Measurements from ENCODE around the gene GATA2.
A peak's percentile ranks its signal among the peaks of the same experiment; 100 is the strongest.

GATA2 gene

DNA sequence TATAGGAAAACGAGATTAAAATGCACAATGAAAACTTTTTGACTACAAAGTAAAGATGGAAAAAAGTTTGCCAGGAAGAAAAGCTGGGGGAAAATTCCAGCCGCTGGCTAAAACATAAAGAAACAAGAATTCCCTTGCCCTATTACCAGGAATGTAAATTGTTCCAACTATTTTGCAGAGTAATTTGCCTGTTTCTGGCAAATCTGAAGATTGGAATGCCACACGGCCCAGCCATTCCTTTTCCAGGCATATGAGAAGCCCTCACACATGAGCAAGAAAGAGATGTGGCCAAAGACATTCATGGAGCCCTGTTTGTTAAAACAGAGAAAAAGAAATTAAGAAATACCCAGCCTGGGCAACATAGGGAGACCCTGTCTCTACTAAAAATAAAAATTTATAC is 8.4 kb upstream of the GATA2 start:
- no peak for DNase-seq

- no peak for DNase-seq
These were observed 7.6 kb upstream of the GATA2 start for GRCh38 chr3:128500556-128500955.

GRCh38 chr3:128499724-128500275 is 6.8 kb upstream of the GATA2 start:
- no peak for DNase-seq

GRCh38 chr3:128498901-128499530 is 6.0 kb upstream of the GATA2 start:
- DNase-seq, result no peak

- no peak for DNase-seq
These were observed 5.2 kb upstream of the GATA2 start for GRCh38 chr3:128498127-128498626.

DNA sequence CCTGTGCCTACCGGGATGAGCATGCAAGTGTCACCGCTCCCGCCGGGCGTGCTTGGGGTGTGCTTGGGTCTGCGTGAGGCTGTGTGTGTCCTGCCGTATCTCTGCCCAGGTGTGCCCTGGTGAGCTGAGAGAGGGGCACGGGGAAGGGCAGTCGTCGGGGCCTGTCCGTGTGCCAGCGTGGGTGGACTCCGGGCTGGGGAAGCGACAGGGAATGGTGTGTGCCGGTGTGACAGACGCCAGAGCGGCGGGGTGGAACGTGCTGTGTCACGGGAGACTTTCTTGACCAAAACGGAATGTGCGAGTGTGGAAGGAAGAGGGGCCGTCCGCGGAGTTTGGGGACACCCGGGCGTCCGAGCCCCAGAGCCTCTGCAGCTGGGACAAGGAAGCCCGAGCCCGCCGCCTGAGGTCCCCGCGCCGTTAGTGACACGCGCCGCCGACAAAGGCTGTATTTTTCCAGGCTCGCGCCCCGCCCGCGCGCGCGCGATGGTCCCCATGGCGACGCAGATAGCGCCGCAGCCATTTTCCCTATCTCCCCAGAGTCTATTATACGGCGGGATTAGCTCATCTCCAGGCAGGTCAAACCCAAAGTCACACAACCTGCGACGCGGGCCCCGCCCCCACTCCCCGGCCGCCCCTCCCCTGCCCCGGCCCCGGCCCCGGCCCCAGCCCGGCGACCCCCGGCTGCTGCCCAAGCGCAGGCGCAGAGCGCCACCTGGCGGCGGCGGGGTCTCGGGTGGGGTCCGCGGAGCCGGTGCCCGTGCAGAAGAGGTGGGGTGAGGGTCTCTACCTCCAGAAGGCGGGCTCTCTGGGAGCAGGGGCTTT is 4.5 kb upstream of the GATA2 start:
- DNase-seq, result peak; percentile 70

DNA sequence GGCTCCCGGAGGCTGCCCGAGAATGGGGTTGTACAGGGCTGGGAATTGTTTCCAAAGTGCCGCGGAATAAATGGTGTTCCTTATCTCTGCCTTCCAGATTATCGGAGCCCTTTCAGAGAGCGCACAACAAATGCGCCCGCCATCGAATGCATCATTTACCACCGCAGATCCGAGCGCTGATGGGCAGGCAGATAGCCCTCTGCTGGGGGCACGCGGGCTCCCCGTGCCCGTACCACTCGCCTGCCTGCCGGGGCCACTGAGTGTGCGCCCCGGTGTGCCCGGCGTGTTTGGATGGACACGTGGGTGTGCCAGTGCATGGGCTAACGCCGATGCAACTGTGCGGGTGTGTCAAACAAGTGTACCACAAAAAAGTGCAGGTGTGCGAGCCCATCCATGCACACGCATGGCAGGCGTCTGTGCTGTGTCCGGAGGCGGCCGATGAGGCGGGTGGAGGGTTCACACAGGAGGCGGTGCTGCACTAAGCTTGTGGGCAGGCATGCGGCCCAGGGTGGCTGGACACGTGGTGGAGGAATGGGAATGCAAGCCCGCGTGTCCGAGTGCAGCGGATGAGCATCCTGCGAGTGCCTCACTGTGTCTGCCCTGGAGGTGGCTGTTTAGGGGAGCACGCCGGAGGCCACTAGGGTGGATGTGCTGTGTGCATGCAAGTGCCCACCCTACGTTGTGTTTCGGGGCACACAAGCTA is 3.8 kb upstream of the GATA2 start:
- DNase-seq, result no peak

GRCh38 chr3:128496019-128496601 is 3.1 kb upstream of the GATA2 start:
- DNase-seq, result no peak

DNA sequence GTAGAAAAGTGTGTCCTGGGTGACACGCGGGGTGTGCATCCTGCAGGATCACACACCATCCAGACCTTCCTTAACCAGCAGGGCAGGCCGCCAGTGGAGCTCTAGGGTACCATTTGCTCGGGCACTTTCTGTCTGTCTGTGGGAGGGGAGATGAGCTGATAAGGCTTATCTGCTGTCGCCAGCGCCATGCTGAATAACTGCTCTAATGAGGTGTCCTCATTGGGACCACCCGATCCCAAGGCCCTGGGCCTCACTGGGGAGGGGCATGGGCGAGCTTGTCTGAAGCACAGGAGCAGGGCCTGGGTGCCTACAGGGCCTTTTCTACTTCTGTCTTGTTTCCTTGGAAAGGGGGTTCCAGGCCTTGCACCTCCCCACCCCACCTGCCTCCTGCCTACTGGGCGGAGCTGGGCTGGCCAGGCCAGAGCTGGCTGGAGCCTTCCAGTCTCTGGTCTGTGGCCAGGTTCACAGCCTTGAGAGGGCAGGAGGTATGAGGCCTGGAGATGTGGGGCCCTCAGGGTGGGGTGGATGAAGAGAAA is 2.5 kb upstream of the GATA2 start:
- DNase-seq, result no peak

- DNase-seq, result no peak
These were observed 1.3 kb upstream of the GATA2 start for GRCh38 chr3:128494367-128494650.

- no peak for DNase-seq
These were observed 767 bp upstream of the GATA2 start for GRCh38 chr3:128493570-128494366.

DNA sequence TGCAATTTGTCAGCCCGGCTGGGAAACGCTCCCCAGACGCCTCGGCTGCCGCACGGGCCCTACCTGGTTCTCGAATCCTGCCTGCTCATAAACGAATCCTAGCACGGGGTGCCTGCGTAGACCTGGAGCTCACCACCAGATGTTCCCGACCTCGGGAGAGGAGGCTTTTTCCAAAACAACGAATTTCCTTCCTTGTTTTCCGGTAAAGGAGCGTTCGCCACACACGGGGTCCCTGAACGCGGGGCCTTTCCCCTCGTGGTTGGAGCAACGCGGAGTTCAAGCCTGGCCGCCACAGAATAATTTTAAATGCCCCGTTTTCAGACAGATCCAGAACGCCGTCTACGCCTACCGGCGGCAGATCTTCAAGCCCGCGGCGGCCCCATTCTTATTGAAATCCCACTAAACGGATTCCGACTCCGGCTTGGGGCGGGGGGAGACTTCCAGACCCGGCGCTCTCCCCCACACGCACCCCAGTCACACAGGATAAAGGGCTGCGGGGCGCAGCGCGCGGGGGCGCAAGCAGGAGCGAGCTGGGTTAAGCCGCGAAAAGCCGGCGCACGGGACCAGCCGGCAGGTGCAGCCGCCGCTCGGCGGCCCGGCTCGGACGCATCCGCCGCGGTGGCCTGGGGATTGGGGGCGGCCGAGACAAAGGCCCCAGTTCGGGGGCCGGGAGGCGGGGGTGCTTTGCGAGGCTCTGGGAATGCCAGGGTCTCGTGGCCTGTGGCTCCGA is 895 bp downstream of the GATA2 start:
- DNase-seq, result no peak

DNA sequence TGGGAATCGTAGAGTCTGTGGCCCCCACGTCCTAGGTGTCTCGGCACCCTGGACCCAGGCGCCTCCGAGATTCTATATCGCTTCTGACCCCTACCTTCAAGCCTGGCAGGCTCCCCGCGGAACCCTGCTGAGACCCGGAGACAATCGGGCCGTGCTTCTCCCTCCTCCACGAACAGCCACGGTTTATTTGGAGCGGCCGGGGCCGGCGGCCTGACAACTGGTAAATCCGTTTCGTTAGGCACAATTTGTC is 1.4 kb downstream of the GATA2 start:
- DNase-seq, result no peak

DNA sequence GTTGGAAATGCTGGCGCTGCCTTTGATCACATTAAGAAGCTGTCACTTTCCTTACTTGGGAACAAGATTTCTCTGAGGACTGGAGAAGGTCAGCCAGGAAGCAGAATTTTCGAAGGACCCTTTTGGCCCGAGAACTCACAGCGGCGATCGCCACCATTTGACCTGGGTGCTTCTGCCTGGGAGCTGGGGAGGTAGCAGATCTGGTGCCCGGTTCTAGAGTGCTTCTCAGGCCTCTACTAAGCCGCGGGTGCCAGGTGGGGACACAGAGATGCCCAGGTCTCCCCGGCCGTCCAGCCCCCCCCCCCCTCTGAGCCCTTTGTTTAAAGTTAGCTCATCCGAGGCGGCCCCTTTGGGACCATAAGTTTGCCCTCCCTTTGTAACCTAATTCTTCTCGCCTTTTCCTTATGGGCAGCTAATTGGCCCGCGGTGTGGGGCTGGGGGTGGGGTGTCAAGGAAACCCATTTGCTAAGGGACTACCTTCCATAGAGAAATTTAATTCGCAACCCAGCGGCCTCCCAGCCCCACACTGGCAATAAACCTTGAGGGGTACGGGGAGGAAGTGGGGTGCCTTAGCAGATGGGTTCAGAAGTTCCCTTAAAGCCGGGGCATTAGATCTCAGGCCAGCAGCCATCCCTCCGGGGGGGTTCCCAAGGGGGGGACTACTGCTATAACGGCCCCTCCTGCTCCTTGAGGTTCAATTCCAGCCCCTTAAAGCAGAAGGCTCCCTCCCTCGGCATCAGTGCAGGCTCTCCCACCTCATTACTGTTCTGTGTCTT is 1.9 kb downstream of the GATA2 start:
- DNase-seq, result no peak

DNA sequence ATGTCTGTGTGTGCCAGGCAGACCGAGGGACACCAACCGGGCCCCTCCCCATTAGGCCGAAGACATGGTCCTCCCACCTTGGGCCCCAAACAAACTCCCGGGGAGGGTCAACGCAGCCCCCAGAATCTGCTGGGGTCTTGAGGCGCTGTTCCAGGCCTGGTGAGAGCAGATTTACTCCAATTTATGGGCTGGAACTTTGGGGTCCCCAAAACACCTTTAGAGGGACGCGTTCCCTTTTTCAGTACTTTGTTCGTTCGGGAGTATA is 2.4 kb downstream of the GATA2 start:
- DNase-seq, result no peak

DNA sequence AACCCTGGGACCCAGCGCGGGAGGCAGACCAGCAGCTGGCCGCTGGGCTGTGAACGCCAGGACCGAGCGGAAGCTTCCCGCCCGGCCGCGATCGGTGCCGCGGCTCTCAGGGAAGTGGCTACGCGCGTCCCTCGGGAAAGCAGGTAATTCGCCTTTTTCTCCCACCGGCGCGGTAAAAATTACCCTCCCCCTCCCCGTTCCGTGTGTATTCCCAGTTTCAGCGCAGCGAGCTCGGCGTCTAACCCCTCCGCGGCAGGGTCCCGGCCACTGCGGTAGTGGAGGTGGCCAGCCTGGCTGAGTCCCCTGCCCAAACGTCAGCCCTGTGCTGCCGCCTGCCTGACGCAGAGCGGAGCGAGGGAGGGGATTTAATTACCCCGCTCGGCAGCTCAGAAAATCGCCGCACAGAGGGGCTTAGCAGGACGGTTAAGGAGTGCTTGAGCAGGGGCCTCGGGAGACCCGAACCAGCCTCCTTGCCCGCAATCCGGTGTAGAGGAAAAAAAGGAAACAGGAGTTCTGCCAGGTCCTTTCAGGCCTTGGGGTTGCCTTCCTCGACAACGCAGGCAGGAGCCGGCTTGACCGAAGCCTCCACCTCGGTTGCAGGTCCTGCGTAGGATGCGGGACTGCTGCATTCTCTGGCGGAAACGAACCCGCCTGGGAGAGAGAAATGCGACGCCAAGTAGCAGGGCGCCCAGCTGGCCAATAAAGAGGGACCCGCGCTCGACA is 2.9 kb downstream of the GATA2 start:
- DNase-seq, result no peak

- DNase-seq, result no peak
These were observed 3.4 kb downstream of the GATA2 start for GRCh38 chr3:128489674-128489926.

- no peak for DNase-seq
These were observed 3.9 kb downstream of the GATA2 start for GRCh38 chr3:128488991-128489673.

- no peak for DNase-seq
These were observed 4.4 kb downstream of the GATA2 start for GRCh38 chr3:128488636-128488990.

Measured in activated CD4-positive, alpha-beta T cell treated with anti-CD3 and anti-CD28 coated beads, Interleukin-2, Interleukin-6, amounts not matched to agents 100 ng/mL and 50 ng/mL, durations not matched to agents 16 hours and 8 hours (primary cell).